ENCODE data around the gene TEX2. TPM values are rescaled to one million over a fixed set of nuclear protein-coding genes. Genes with fewer than 3 reads are reported as not detected.

TEX2 gene
- polyA plus RNA-seq, 1 of the 3 experiments (the other 2 are of a cell fraction), result 24.0 TPM

GRCh38 chr17:64103391-64104364 is 159.4 kb downstream of the TEX2 start:
- no peaks in the 10 kb centered on the region for H3K79me2 ChIP-seq (ENCODE audit: insufficient read depth)
- no peak for DNase-seq
- CTCF ChIA-PET, result interaction anchor here (1.1 to 2.7 kb wide), 4 partner anchors 19 to 73 kb away, joined by 3 to 10 read pairs (median 6); no protein-coding TSS in a partner anchor
- TF ChIP-seq FOXM1 (IDR thresholded peaks at IDR 0.05; ENCODE audit: low read depth), result no peak
- 0 out of 2 replicates have a peak, but pooled peaks have one; percentile 26 for TF ChIP-seq REST (IDR thresholded peaks at IDR 0.05; ENCODE audit: low read depth, low read length)
- TF ChIP-seq SIN3A (IDR thresholded peaks at IDR 0.05; ENCODE audit: borderline replicate concordance, low read depth, low read length), result no peak
- no peak for TF ChIP-seq MXI1 (IDR thresholded peaks at IDR 0.05; ENCODE audit: low read depth, low read length)
- TF ChIP-seq USF2 (IDR thresholded peaks at IDR 0.05; ENCODE audit: borderline replicate concordance, low read depth, low read length), result no peak
- TF ChIP-seq PBX3 (IDR thresholded peaks at IDR 0.05), result no peak
- TF ChIP-seq ELF1 (IDR thresholded peaks at IDR 0.05), result no peak
- no peak for TF ChIP-seq NFIC (IDR thresholded peaks at IDR 0.05; ENCODE audit: borderline replicate concordance)
- TF ChIP-seq RCOR1 (IDR thresholded peaks at IDR 0.05; ENCODE audit: low read length), result no peak
- TF ChIP-seq JUND (IDR thresholded peaks at IDR 0.05), result peak; percentile 26; the same call in 1 of the 2 replicates
- TF ChIP-seq RXRA (IDR thresholded peaks at IDR 0.05; ENCODE audit: borderline replicate concordance, low read depth), result no peak
- TF ChIP-seq, protein P1, sequence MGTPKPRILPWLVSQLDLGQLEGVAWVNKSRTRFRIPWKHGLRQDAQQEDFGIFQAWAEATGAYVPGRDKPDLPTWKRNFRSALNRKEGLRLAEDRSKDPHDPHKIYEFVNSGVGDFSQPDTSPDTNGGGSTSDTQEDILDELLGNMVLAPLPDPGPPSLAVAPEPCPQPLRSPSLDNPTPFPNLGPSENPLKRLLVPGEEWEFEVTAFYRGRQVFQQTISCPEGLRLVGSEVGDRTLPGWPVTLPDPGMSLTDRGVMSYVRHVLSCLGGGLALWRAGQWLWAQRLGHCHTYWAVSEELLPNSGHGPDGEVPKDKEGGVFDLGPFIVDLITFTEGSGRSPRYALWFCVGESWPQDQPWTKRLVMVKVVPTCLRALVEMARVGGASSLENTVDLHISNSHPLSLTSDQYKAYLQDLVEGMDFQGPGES (IDR thresholded peaks at IDR 0.05; ENCODE audit: low read depth, low read length), result no peak
- no peak for TF ChIP-seq YY1 (IDR thresholded peaks at IDR 0.05; ENCODE audit: low read depth)
- TF ChIP-seq USF1 (IDR thresholded peaks at IDR 0.05; ENCODE audit: borderline replicate concordance, low read depth), result no peak
- no peak for TF ChIP-seq EZH2phosphoT487 (IDR thresholded peaks at IDR 0.05; ENCODE audit: borderline replicate concordance, low read depth)
- no peak for TF ChIP-seq ZBTB33 (IDR thresholded peaks at IDR 0.05; ENCODE audit: borderline replicate concordance, low read depth)
- no peak for TF ChIP-seq MEF2A (IDR thresholded peaks at IDR 0.05; ENCODE audit: borderline replicate concordance, low read depth)
- no peak for TF ChIP-seq RFX5 (IDR thresholded peaks at IDR 0.05; ENCODE audit: low read length)
- no peak for TF ChIP-seq CHD2 (IDR thresholded peaks at IDR 0.05; ENCODE audit: low read length, partially characterized antibody)
- TF ChIP-seq FOSL2 (IDR thresholded peaks at IDR 0.05; ENCODE audit: borderline replicate concordance, low read depth), result peak; percentile 75
- TF ChIP-seq TEAD4 (IDR thresholded peaks at IDR 0.05; ENCODE audit: borderline replicate concordance, insufficient read depth), result no peak
- no peak for TF ChIP-seq FOXJ3 (CRISPR knock-in tag; IDR thresholded peaks at IDR 0.05)
- TF ChIP-seq GABPA (IDR thresholded peaks at IDR 0.05; ENCODE audit: low read depth), result no peak

More at GRCh38 chr17:64103391-64104364, 159.4 kb downstream of the TEX2 start:
- H3K4me3 ChIP-seq (ENCODE audit: low read depth in 2 of 2, low read length in 1 of 2), result no peak overlapping the region
- WGBS (ENCODE audit: low lambda C conversion rate), result 81% methylated on average over 5 of the region's 5 CpGs
- H3K4me2 ChIP-seq, result no peak overlapping the region
- no peaks in the 10 kb centered on the region for H3K4me1 ChIP-seq (ENCODE audit: control insufficient read depth in 1 of 2, insufficient read depth in 2 of 2, low read depth in 1 of 2, low read length in 1 of 2)
- H2AFZ ChIP-seq (ENCODE audit: low read depth), result no peak overlapping the region
- H3K27me3 ChIP-seq (ENCODE audit: insufficient read depth), result no peaks in the 10 kb centered on the region
- no peak overlapping the region for H3K9ac ChIP-seq
- no peaks in the 10 kb centered on the region for H3F3A ChIP-seq (replicated peaks; ENCODE audit: insufficient read depth)
- POLR2A ChIA-PET, result interaction anchor here (0.6 kb wide), 1 partner anchor 727 kb away, joined by 6 read pairs; no protein-coding TSS in a partner anchor
- no peak overlapping the region for H3K27ac ChIP-seq (ENCODE audit: low read depth in 2 of 2, low read length in 1 of 2)
- no peaks in the 10 kb centered on the region for H3K9me3 ChIP-seq
- no peaks in the 10 kb centered on the region for H3K9me2 ChIP-seq
- H3K36me3 ChIP-seq (replicated peaks in 1 of 2; ENCODE audit: control insufficient read depth in 1 of 2, insufficient read depth in 2 of 2, low read length in 1 of 2), result no peaks in the 10 kb centered on the region
- H4K20me1 ChIP-seq (ENCODE audit: insufficient read depth), result no peaks in the 10 kb centered on the region
